Uterus (tissue), 2 donors: ENCODE data around the gene TRIP10.

ENCODE experiments used
- POLR2A ChIP-seq, 2 donors: fragments of 450-650 bp; IDR thresholded peaks; one replicate each; pipeline ENCODE4 v1.6.1; 2016; ENCODE audit warnings: antibody characterized with exemption in 2 of 2, mild to moderate bottlenecking in 1 of 2, moderate library complexity in 1 of 2
- TF ChIP-seq, protein P1 (sequence below), 4 experiments: fragments of 200-600 bp in 2 of 4; fragments of 450-650 bp in 2 of 4; sonication (generic) in 2 of 4; IDR thresholded peaks; one replicate each; pipeline ENCODE4 v1.5.1; 2016 to 2019; ENCODE audit warnings: antibody characterized with exemption in 4 of 4, mild to moderate bottlenecking in 2 of 4, moderate library complexity in 1 of 4

DNA sequence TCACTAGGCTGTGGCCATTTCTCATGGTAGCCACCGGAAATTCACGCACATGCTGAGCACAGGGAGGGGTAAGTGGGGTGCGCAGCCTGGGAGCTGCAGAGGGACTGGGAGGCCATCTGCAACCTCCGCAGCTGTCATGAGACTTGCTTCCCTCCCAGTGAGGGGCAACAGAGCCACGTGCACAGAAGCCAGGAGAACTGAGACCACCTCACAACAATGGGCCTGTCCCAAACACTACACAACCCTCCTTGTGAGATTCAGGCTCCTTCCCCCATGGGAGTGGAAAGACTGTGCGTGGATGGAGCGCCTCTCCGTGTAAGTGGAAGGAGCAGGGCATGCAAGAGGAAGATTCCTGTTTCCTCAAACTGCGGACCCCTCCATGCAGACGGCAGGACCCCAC lies 27.9 kb upstream of the TRIP10 start:
- no peak for TF ChIP-seq POLR2A (IDR thresholded peaks at IDR 0.05)
- TF ChIP-seq, protein P1, sequence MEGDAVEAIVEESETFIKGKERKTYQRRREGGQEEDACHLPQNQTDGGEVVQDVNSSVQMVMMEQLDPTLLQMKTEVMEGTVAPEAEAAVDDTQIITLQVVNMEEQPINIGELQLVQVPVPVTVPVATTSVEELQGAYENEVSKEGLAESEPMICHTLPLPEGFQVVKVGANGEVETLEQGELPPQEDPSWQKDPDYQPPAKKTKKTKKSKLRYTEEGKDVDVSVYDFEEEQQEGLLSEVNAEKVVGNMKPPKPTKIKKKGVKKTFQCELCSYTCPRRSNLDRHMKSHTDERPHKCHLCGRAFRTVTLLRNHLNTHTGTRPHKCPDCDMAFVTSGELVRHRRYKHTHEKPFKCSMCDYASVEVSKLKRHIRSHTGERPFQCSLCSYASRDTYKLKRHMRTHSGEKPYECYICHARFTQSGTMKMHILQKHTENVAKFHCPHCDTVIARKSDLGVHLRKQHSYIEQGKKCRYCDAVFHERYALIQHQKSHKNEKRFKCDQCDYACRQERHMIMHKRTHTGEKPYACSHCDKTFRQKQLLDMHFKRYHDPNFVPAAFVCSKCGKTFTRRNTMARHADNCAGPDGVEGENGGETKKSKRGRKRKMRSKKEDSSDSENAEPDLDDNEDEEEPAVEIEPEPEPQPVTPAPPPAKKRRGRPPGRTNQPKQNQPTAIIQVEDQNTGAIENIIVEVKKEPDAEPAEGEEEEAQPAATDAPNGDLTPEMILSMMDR (IDR thresholded peaks at IDR 0.05) = no peak
